HCT116 (cell line): Measurements from ENCODE around the gene CDH2. TPM values are rescaled to one million over a fixed set of nuclear protein-coding genes. Genes with fewer than 3 reads are reported as not detected.

ENCODE experiments used
- ATAC-seq: fragments of 200-7000 bp; cut with Tn5 transposase; 2 replicates; pipeline ENCODE4 v1.9.1; 2020; ENCODE audit warnings: mild to moderate bottlenecking, moderate library complexity
- BruUV-seq: library from RNA; stranded (reverse); fragments of 400-500 nt; replicated peaks from 2 replicates; lab custom pipeline; 2021; lab: Mats Ljungman, UMichigan
- CTCF ChIA-PET: fragments of 300-600 bp; sonication (Branson Sonifier 250); formaldehyde crosslinking; loops from one replicate; lab custom pipeline; 2021; ENCODE audit warnings: antibody characterized with exemption; lab: Charles Lee
- POLR2A ChIA-PET: fragments of 300-600, 350-600 bp; sonication (Branson Sonifier 250); formaldehyde crosslinking; loops from one replicate; lab custom pipeline; 2021; ENCODE audit warnings: antibody characterized with exemption; lab: Charles Lee
- RAD21 ChIA-PET, 2 experiments: fragments of 300-600 bp; sonication (Branson Sonifier 250); formaldehyde crosslinking; loops; one replicate each; lab custom pipeline; 2023; ENCODE audit warnings: low total read pairs in 2 of 2; ENCODE audit not compliant: uncharacterized antibody in 2 of 2, unreplicated experiment in 2 of 2, low non-redundant PET in 1 of 2; lab: Charles Lee
- DNase-seq: peaks from one replicate; pipeline ENCODE4 v3.0.0-alpha.2; 2010; ENCODE audit warnings: low read depth, low spot score
- H2AFZ ChIP-seq: fragments of 200-600 bp; shearing (Covaris generic), sonication (generic); 2 replicates; pipeline ENCODE4 v1.6.1; 2017; ENCODE audit warnings: low read depth, mixed run types, mixed read lengths, antibody characterized with exemption, low read length; ENCODE audit not compliant: poor library complexity, severe bottlenecking
- H3K27ac ChIP-seq: 2 replicates; pipeline ENCODE4 v1.5.1; 2012; ENCODE audit warnings: low read depth, low read length
- H3K27me3 ChIP-seq: fragments of 200-600 bp; sonication (generic); 2 replicates; pipeline ENCODE4 v1.6.1; 2016; ENCODE audit warnings: mixed run types, low read length, mixed read lengths; ENCODE audit not compliant: insufficient read depth
- H3K36me3 ChIP-seq, 2 experiments: fragments of 200-500 bp in 1 of 2; fragments of 200-600 bp in 1 of 2; sonication (Bioruptor generic) in 1 of 2; sonication (generic) in 1 of 2; 2 replicates each; pipeline versions ENCODE4 v1.5.1 to v1.6.1; 2014 to 2016; ENCODE audit warnings: low read length in 2 of 2, inconsistent platforms in 1 of 2, mixed read lengths in 1 of 2, mixed run types in 1 of 2; ENCODE audit not compliant: insufficient read depth in 2 of 2, control insufficient read depth in 1 of 2
- H3K4me1 ChIP-seq, 2 experiments: fragments of 200-600 bp in 1 of 2; sonication (generic) in 1 of 2; 2 replicates each; pipeline versions ENCODE4 v1.5.1 to v1.6.1; 2012 to 2017; ENCODE audit warnings: low read length in 2 of 2, inconsistent platforms in 1 of 2, mild to moderate bottlenecking in 1 of 2, mixed read lengths in 1 of 2, mixed run types in 1 of 2, moderate library complexity in 1 of 2; ENCODE audit not compliant: insufficient read depth in 2 of 2, control insufficient read depth in 1 of 2
- H3K4me2 ChIP-seq: fragments of 200-600 bp; sonication (generic); 2 replicates; pipeline ENCODE4 v1.6.1; 2017; ENCODE audit warnings: mixed run types, low read length, mixed read lengths
- H3K4me3 ChIP-seq, 2 experiments: fragments of 200-600 bp in 1 of 2; sonication (generic) in 1 of 2; replicated peaks in 1 of 2; 2 replicates each; pipeline ENCODE4 v1.5.1; 2011 to 2016; ENCODE audit warnings: low read length in 2 of 2, control low read depth in 1 of 2, low read depth in 1 of 2, mild to moderate bottlenecking in 1 of 2, mixed read lengths in 1 of 2, mixed run types in 1 of 2
- H3K79me2 ChIP-seq: fragments of 200-600 bp; sonication (generic); 2 replicates; pipeline ENCODE4 v1.6.1; 2017; ENCODE audit warnings: mild to moderate bottlenecking, mixed run types, low read length, moderate library complexity, mixed read lengths; ENCODE audit not compliant: insufficient read depth
- H3K9ac ChIP-seq: fragments of 200-600 bp; sonication (generic); 2 replicates; pipeline ENCODE4 v1.6.1; 2016; ENCODE audit warnings: low read length, mixed read lengths
- H3K9me2 ChIP-seq: fragments of 200-600 bp; sonication (generic), shearing (Covaris generic); 2 replicates; pipeline ENCODE4 v1.6.1; 2017; ENCODE audit warnings: mixed run types, mild to moderate bottlenecking, moderate library complexity; ENCODE audit not compliant: insufficient read depth
- H3K9me3 ChIP-seq, 2 experiments: fragments of 200-500 bp in 1 of 2; fragments of 200-600 bp in 1 of 2; sonication (Bioruptor generic) in 1 of 2; sonication (generic) in 1 of 2; 2 replicates each; pipeline ENCODE4 v1.6.1; 2014 to 2017; ENCODE audit warnings: low read length in 2 of 2, mixed read lengths in 2 of 2, inconsistent platforms in 1 of 2, low read depth in 1 of 2, mild to moderate bottlenecking in 1 of 2, mixed run types in 1 of 2, moderate library complexity in 1 of 2; ENCODE audit not compliant: control insufficient read depth in 1 of 2, insufficient read depth in 1 of 2
- H4K20me1 ChIP-seq: fragments of 200-600 bp; sonication (generic), shearing (Covaris generic); 2 replicates; pipeline ENCODE4 v1.6.1; 2017; ENCODE audit warnings: mixed run types, mild to moderate bottlenecking, moderate library complexity; ENCODE audit not compliant: insufficient read depth
- CBX3 ChIP-seq: IDR thresholded peaks from 2 replicates; pipeline ENCODE4 v1.6.1; 2012; ENCODE audit warnings: low read depth
- CTCF ChIP-seq, 3 experiments: fragments of 200-600 bp in 1 of 3; sonication (generic) in 1 of 3; IDR thresholded peaks in 2 of 3; conservative IDR thresholded peaks in 1 of 3; 2 replicates each; pipeline ENCODE4 v1.5.1; 2012 to 2017; ENCODE audit warnings: low read depth in 2 of 3, low read length in 2 of 3, antibody characterized with exemption in 1 of 3, borderline replicate concordance in 1 of 3, control low read depth in 1 of 3, mild to moderate bottlenecking in 1 of 3, mixed read lengths in 1 of 3, mixed run types in 1 of 3, moderate library complexity in 1 of 3; ENCODE audit not compliant: insufficient read depth in 1 of 3
- EZH2phosphoT487 ChIP-seq: fragments of 200-600 bp; IDR thresholded peaks from 2 replicates; pipeline ENCODE4 v1.6.1; 2018; ENCODE audit warnings: antibody characterized with exemption, borderline replicate concordance
- FOSL1 ChIP-seq: IDR thresholded peaks from 2 replicates; pipeline ENCODE4 v1.6.1; 2012; ENCODE audit warnings: low read depth
- POLR2A ChIP-seq: IDR thresholded peaks from 2 replicates; pipeline ENCODE4 v1.7.0; 2011; ENCODE audit warnings: borderline replicate concordance; ENCODE audit not compliant: insufficient read depth, insufficient read length; ENCODE audit errors: extremely low read depth
- POLR2AphosphoS5 ChIP-seq: IDR thresholded peaks from 2 replicates; pipeline ENCODE4 v1.6.1; 2011; ENCODE audit warnings: mild to moderate bottlenecking, low read depth, low read length, moderate library complexity
- REST ChIP-seq: IDR thresholded peaks from 2 replicates; pipeline ENCODE4 v1.6.1; 2012; ENCODE audit warnings: low read depth
- SP1 ChIP-seq: IDR thresholded peaks from 2 replicates; pipeline ENCODE4 v1.6.1; 2012; ENCODE audit warnings: low read depth
- TCF7L2 ChIP-seq: IDR thresholded peaks from 2 replicates; pipeline ENCODE4 v1.7.0; 2011; ENCODE audit warnings: borderline replicate concordance, inconsistent platforms; ENCODE audit not compliant: insufficient read depth, insufficient read length; ENCODE audit errors: extremely low read depth
- YY1 ChIP-seq: IDR thresholded peaks from 2 replicates; pipeline ENCODE4 v1.6.1; 2011; ENCODE audit warnings: low read length, low read depth, moderate library complexity, mild to moderate bottlenecking; ENCODE audit not compliant: insufficient replicate concordance; ENCODE audit errors: extremely low read depth
- ZFX ChIP-seq: fragments of 450-650 bp; IDR thresholded peaks from 2 replicates; pipeline ENCODE4 v1.6.1; 2017
- intact Hi-C: fragments of 100-400 bp; cut with micrococcal nuclease; formaldehyde crosslinking; loops from 2 replicates; pipeline ENCODE4 v1.10.0; 2022
- total RNA-seq: library from RNA; stranded (reverse); gene quantifications from one replicate; pipeline ENCODE4 v1.2.1, GENCODE V29; 2021; ENCODE audit not compliant: unreplicated experiment
- TF ChIP-seq, protein P1 (sequence below): IDR thresholded peaks from 2 replicates; pipeline ENCODE4 v1.6.1; 2012
- TF ChIP-seq, protein P2 (sequence below): IDR thresholded peaks from 2 replicates; pipeline ENCODE4 v1.6.1; 2012

CDH2 gene
- total RNA-seq, 1 experiment from 2014 or later, result 0.15 TPM

DNA sequence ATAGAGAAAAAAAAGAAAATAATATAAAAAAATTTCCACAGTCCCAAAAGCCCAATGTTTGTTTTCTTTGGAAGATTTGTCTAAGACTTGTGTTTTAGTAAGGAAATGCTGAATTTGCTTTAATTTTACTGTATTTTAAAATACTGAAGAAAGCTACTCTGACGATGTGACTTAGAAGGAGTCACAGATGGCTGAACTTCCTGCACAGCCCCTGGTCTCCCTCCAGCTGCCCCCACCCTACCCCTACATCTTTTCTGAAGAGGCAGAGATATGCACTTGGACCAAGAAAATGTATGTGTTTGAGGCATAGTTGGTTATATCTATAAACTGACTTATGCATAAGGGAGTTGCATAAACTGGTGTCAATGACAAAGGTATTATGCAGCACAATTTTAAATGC, 172.3 kb downstream of the CDH2 start (continued):
- TF ChIP-seq CTCF (IDR thresholded peaks at IDR 0.05 in 2 of 3, conservative IDR thresholded peaks at IDR 0.05 in 1 of 3; ENCODE audit: borderline replicate concordance in 1 of 3, insufficient read depth in 1 of 3, low read depth in 2 of 3, low read length in 2 of 3), result no peak
- TF ChIP-seq FOSL1, result no peak
- TF ChIP-seq CBX3, result no peak
- no peak for TF ChIP-seq POLR2AphosphoS5
- TF ChIP-seq, protein P1, sequence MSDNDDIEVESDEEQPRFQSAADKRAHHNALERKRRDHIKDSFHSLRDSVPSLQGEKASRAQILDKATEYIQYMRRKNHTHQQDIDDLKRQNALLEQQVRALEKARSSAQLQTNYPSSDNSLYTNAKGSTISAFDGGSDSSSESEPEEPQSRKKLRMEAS, result no peak
- no peak for TF ChIP-seq YY1
- no peak for TF ChIP-seq ZFX

- H3K27me3 ChIP-seq, result no peaks in the 10 kb centered on the region
- H3K9me2 ChIP-seq, result no peaks in the 10 kb centered on the region
- no TSS peak for BruUV-seq
- no peaks in the 10 kb centered on the region for H3K36me3 ChIP-seq
- intact Hi-C loops, result no loop called here
- H3K4me3 ChIP-seq, result no peak overlapping the region
- no peak for DNase-seq
- RAD21 ChIA-PET, result no interaction called here
- POLR2A ChIA-PET, result no interaction called here
- no peaks in the 10 kb centered on the region; a peak in 1 of 4 replicates for H3K9me3 ChIP-seq
- H3K27ac ChIP-seq, result no peak overlapping the region
- no peaks in the 10 kb centered on the region for H3K4me1 ChIP-seq
- H3K4me2 ChIP-seq, result no peak overlapping the region
- H2AFZ ChIP-seq, result no peak overlapping the region
- CTCF ChIA-PET, result no interaction called here
- no peak for ATAC-seq
- no peaks in the 10 kb centered on the region for H3K79me2 ChIP-seq
- no peaks in the 10 kb centered on the region for H4K20me1 ChIP-seq
- H3K9ac ChIP-seq, result no peak overlapping the region
- TF ChIP-seq TCF7L2, result no peak
- TF ChIP-seq, protein P1, result no peak
- no peak for TF ChIP-seq ZFX
- TF ChIP-seq, protein P2, sequence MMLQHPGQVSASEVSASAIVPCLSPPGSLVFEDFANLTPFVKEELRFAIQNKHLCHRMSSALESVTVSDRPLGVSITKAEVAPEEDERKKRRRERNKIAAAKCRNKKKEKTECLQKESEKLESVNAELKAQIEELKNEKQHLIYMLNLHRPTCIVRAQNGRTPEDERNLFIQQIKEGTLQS, result no peak
- TF ChIP-seq REST, result no peak
- no peak for TF ChIP-seq POLR2A
- TF ChIP-seq CTCF (IDR thresholded peaks at IDR 0.05 in 2 of 3, conservative IDR thresholded peaks at IDR 0.05 in 1 of 3; ENCODE audit: borderline replicate concordance in 1 of 3, insufficient read depth in 1 of 3, low read depth in 2 of 3, low read length in 2 of 3), result no peak
- no peak for TF ChIP-seq SP1
- TF ChIP-seq CBX3, result no peak
- no peak for TF ChIP-seq EZH2phosphoT487
Measured at GRCh38 chr18:28003451-28003850, 173.5 kb downstream of the CDH2 start.
